Measurements from ENCODE around the gene RGS10. TPM values are rescaled to one million over a fixed set of nuclear protein-coding genes. Genes with fewer than 3 reads are reported as not detected.

Gene RGS10
- total and polyA plus RNA-seq, 9 of the 15 experiments (the other 6 are each of a cell fraction or from before 2014, with no cell fraction given): 31.9 to 123 (median 62.1) TPM

GRCh38 chr10:119459681-119460340 is 82.7 kb downstream of the RGS10 start:
- no peak for TF ChIP-seq CEBPG (CRISPR knock-in tag; IDR thresholded peaks at IDR 0.05)
- no peak for TF ChIP-seq CEBPG (tag; conservative IDR thresholded peaks at IDR 0.05 in 1 of 2, IDR thresholded peaks at IDR 0.05 in 1 of 2)
- TF ChIP-seq JUN (IDR thresholded peaks at IDR 0.05; ENCODE audit: borderline replicate concordance, low read depth, low read length): no peak
- no peak for TF ChIP-seq JUN (CRISPR knock-in tag; IDR thresholded peaks at IDR 0.05; ENCODE audit: borderline replicate concordance)
- TF ChIP-seq MAFG (tag; conservative IDR thresholded peaks at IDR 0.05): no peak
- TF ChIP-seq POLR3G (IDR thresholded peaks at IDR 0.05; ENCODE audit: extremely low read depth, insufficient read length, insufficient replicate concordance): no peak
- TF ChIP-seq, protein P1, sequence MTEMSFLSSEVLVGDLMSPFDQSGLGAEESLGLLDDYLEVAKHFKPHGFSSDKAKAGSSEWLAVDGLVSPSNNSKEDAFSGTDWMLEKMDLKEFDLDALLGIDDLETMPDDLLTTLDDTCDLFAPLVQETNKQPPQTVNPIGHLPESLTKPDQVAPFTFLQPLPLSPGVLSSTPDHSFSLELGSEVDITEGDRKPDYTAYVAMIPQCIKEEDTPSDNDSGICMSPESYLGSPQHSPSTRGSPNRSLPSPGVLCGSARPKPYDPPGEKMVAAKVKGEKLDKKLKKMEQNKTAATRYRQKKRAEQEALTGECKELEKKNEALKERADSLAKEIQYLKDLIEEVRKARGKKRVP (CRISPR knock-in tag; IDR thresholded peaks at IDR 0.05): no peak
- TF ChIP-seq CAMTA2 (CRISPR knock-in tag; conservative IDR thresholded peaks at IDR 0.05): no peak
- TF ChIP-seq E4F1 (CRISPR knock-in tag; IDR thresholded peaks at IDR 0.05; ENCODE audit: borderline replicate concordance): no peak
- TF ChIP-seq NR1H2 (CRISPR knock-in tag; IDR thresholded peaks at IDR 0.05): no peak
- in situ Hi-C loops (cut with MboI): no loop called here
- H3K9me1 ChIP-seq (ENCODE audit: control insufficient read depth, insufficient read depth, low read length): no peaks in the 10 kb centered on the region
- no peaks in the 10 kb centered on the region for H3K79me2 ChIP-seq (ENCODE audit: control insufficient read depth, insufficient read depth, low read length)
- peaks cover 0 to 4% of the 10 kb centered on the region in 2 experiments; a peak in 1 of 5 replicates for H3K4me1 ChIP-seq (replicated peaks in 1 of 2; ENCODE audit: control insufficient read depth in 2 of 2, insufficient read depth in 2 of 2, low read length in 2 of 2)
- no TSS peak for BruUV-seq (replicated peaks)
- H4K20me1 ChIP-seq (replicated peaks; ENCODE audit: control insufficient read depth, insufficient read depth, low read length): no peaks in the 10 kb centered on the region
- FAIRE-seq (no peak), DNase-seq (ENCODE audit: extremely low read depth in 1 of 4, low spot score in 3 of 4) (no peak), ATAC-seq (no peak)
- no peaks in the 10 kb centered on the region for H3K9me3 ChIP-seq (replicated peaks; ENCODE audit: control insufficient read depth, insufficient read depth, low read depth, low read length)
- no peak overlapping the region for H3K4me3 ChIP-seq
- 11% methylated on average over 11 of the region's 17 CpGs for WGBS (ENCODE audit: insufficient coverage, low coverage, missing lambda C conversion rate)
- CTCF ChIA-PET (ENCODE audit: low intra/inter-chr PET ratio): no interaction called here
- H3K27me3 ChIP-seq (ENCODE audit: control insufficient read depth in 2 of 2, insufficient read depth in 2 of 2, low read length in 2 of 2): peaks cover 0 to 23% of the 10 kb centered on the region in 2 experiments; a peak in 4 of 5 replicates
- intact Hi-C loops (cut with micrococcal nuclease): no loop called here
- no peak overlapping the region for H3K4me2 ChIP-seq (ENCODE audit: insufficient read depth, low read length)
- H3K9ac ChIP-seq (ENCODE audit: insufficient read depth in 1 of 2, low read depth in 2 of 2, low read length in 2 of 2): no peak overlapping the region
- no peaks in the 10 kb centered on the region for H3K36me3 ChIP-seq (ENCODE audit: control insufficient read depth, insufficient read depth, low read length)
- H2AFZ ChIP-seq (ENCODE audit: low read depth, low read length): no peak overlapping the region
- H3K27ac ChIP-seq (ENCODE audit: extremely low read depth, low read depth, low read length): no peak overlapping the region
- POLR2A ChIA-PET: interaction anchor here (0.7 to 0.8 kb wide), 2 partner anchors 15 to 691 kb away, joined by 3 read pairs; no protein-coding TSS in a partner anchor
